Endothelial cell of umbilical vein (primary cell): ENCODE measurements around the gene SPRED1.

Source experiments
- EZH2 ChIP-seq: IDR thresholded peaks from 2 replicates; pipeline ENCODE4 v1.6.1; 2012; ENCODE audit warnings: borderline replicate concordance, low read depth, mild to moderate bottlenecking, moderate library complexity, low read length, inconsistent platforms; ENCODE audit not compliant: severe bottlenecking
- POLR2A ChIP-seq: IDR thresholded peaks from 2 replicates; pipeline ENCODE4 v1.6.1; 2012; ENCODE audit warnings: low read depth, mild to moderate bottlenecking, control low read depth, low read length
- POLR2AphosphoS5 ChIP-seq: IDR thresholded peaks from 2 replicates; pipeline ENCODE4 v1.6.1; 2012; ENCODE audit warnings: low read depth, mild to moderate bottlenecking, control low read depth, low read length, moderate library complexity; ENCODE audit not compliant: insufficient read depth

GRCh38 chr15:38401106-38401505, 148.5 kb downstream of the SPRED1 start:
- no peak for TF ChIP-seq POLR2A
- no peak for TF ChIP-seq POLR2AphosphoS5
- no peak for TF ChIP-seq EZH2
